ENCODE measurements around the gene C4BPB.

C4BPB gene

DNA sequence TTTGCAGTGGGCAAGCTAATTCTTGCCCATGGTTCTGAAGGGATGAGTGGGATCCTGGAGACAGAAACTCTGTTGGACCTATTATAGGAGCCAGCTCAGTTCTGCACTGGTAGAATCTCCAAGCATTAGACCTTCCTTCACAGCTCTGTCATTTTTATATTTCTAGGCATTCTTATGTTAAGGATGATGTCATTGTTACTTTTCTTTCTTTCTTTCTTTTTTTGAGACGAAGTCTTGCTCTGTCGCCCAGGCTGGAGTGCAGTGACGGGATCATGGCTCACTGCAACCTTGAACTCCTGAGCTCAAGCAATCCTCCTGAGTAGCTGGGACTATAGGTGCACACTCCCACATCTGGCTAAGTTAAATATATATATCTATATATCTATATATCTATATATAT is 28.1 kb upstream of the C4BPB start:
- TF ChIP-seq CEBPB (IDR thresholded peaks at IDR 0.05) (no peak), FOXM1 (IDR thresholded peaks at IDR 0.05; ENCODE audit: borderline replicate concordance, low read depth) (no peak)

DNA sequence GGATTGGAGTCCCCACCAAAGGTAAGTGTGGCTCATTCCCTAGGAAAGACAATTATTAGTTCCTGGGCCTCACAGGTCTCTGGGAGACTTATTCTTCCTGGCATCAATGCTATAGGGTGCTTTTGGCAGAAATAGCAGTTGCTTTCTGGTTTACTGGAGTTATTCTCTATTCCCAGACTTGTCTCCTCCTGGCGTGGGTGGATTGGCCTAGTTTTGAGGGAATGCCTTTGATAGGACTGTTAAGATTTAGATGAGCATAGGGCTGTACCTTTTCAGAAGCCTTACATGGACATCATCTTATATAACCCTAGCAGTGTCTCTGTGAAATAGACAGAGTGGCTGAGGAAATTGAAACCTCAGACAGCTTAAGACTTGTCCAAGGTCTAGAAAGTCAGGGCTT is 26.6 kb upstream of the C4BPB start:
- TF ChIP-seq, protein P1, sequence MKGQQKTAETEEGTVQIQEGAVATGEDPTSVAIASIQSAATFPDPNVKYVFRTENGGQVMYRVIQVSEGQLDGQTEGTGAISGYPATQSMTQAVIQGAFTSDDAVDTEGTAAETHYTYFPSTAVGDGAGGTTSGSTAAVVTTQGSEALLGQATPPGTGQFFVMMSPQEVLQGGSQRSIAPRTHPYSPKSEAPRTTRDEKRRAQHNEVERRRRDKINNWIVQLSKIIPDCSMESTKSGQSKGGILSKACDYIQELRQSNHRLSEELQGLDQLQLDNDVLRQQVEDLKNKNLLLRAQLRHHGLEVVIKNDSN (IDR thresholded peaks at IDR 0.05) = no peak
- TF ChIP-seq TEAD4 (IDR thresholded peaks at IDR 0.05) (no peak), YY1 (IDR thresholded peaks at IDR 0.05; ENCODE audit: low read depth) (no peak), NFIC (IDR thresholded peaks at IDR 0.05) (no peak), FOXM1 (IDR thresholded peaks at IDR 0.05; ENCODE audit: borderline replicate concordance, low read depth) (no peak), RAD21 (IDR thresholded peaks at IDR 0.05; ENCODE audit: low read depth) (no peak), TCF12 (IDR thresholded peaks at IDR 0.05; ENCODE audit: low read depth) (no peak), EP300 (IDR thresholded peaks at IDR 0.05; ENCODE audit: borderline replicate concordance) (no peak), CREB1 (IDR thresholded peaks at IDR 0.05; ENCODE audit: low read depth) (no peak), ZBTB7A (IDR thresholded peaks at IDR 0.05; ENCODE audit: low read depth) (no peak), EGR1 (IDR thresholded peaks at IDR 0.05) (no peak)
- TF ChIP-seq, protein P2, sequence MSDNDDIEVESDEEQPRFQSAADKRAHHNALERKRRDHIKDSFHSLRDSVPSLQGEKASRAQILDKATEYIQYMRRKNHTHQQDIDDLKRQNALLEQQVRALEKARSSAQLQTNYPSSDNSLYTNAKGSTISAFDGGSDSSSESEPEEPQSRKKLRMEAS (IDR thresholded peaks at IDR 0.05) = no peak
- TF ChIP-seq, protein P3, sequence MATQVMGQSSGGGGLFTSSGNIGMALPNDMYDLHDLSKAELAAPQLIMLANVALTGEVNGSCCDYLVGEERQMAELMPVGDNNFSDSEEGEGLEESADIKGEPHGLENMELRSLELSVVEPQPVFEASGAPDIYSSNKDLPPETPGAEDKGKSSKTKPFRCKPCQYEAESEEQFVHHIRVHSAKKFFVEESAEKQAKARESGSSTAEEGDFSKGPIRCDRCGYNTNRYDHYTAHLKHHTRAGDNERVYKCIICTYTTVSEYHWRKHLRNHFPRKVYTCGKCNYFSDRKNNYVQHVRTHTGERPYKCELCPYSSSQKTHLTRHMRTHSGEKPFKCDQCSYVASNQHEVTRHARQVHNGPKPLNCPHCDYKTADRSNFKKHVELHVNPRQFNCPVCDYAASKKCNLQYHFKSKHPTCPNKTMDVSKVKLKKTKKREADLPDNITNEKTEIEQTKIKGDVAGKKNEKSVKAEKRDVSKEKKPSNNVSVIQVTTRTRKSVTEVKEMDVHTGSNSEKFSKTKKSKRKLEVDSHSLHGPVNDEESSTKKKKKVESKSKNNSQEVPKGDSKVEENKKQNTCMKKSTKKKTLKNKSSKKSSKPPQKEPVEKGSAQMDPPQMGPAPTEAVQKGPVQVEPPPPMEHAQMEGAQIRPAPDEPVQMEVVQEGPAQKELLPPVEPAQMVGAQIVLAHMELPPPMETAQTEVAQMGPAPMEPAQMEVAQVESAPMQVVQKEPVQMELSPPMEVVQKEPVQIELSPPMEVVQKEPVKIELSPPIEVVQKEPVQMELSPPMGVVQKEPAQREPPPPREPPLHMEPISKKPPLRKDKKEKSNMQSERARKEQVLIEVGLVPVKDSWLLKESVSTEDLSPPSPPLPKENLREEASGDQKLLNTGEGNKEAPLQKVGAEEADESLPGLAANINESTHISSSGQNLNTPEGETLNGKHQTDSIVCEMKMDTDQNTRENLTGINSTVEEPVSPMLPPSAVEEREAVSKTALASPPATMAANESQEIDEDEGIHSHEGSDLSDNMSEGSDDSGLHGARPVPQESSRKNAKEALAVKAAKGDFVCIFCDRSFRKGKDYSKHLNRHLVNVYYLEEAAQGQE (IDR thresholded peaks at IDR 0.05; ENCODE audit: low read depth) = no peak

DNA sequence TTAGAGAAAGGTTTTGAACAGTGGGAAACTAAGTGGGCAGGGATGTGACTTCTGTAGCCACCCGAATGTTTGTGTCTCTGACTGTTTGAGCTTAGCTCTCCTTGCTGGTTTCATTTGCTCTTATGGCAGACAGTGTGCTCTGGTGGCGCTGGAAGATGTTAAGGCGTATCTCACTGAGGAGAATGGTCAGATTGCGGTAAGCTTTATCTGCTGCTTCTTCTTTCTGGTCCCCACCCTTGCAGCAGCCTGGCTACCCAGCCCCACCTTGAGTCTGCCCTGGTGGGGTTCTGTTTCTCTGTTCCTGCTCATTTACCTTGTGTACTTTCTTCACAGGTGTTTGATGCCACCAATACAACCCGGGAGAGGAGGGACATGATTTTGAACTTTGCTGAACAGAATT is 25.6 kb upstream of the C4BPB start:
- TF ChIP-seq, protein P1 (IDR thresholded peaks at IDR 0.05) = no peak
- TF ChIP-seq, protein P2 (IDR thresholded peaks at IDR 0.05) = no peak
- TF ChIP-seq CREB1 (IDR thresholded peaks at IDR 0.05; ENCODE audit: low read depth) (no peak), TEAD4 (IDR thresholded peaks at IDR 0.05) (no peak), RAD21 (IDR thresholded peaks at IDR 0.05; ENCODE audit: low read depth) (no peak), CEBPB (IDR thresholded peaks at IDR 0.05) (no peak), EP300 (IDR thresholded peaks at IDR 0.05; ENCODE audit: borderline replicate concordance) (no peak), TCF12 (IDR thresholded peaks at IDR 0.05; ENCODE audit: low read depth) (no peak), ZBTB7A (IDR thresholded peaks at IDR 0.05; ENCODE audit: low read depth) (no peak), YY1 (IDR thresholded peaks at IDR 0.05; ENCODE audit: low read depth) (no peak), NFIC (IDR thresholded peaks at IDR 0.05) (no peak), EGR1 (IDR thresholded peaks at IDR 0.05) (no peak), TAF1 (IDR thresholded peaks at IDR 0.05; ENCODE audit: low read depth) (no peak), FOXM1 (IDR thresholded peaks at IDR 0.05; ENCODE audit: borderline replicate concordance, low read depth) (no peak)
- TF ChIP-seq, protein P3 (IDR thresholded peaks at IDR 0.05; ENCODE audit: low read depth) = no peak

DNA sequence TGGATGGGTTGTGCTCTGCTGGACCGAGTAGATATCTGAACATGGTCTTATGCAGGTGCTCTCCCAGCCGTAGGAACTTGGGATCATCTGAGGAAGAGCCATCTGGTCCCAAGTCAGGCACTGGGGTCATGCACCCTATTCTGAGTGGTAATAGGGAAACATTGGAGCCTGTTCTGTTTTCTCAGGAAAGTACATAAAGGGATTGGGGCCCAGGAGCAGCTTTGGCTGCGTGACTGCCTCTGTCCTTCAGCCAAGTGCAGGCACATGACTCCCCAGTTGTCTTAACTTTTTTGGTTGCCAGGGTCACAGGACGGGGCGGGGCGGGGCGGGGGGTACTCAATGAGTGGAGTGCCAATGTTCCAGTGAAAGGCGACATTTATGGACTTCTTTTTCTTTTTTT is 24.1 kb upstream of the C4BPB start:
- no peak for TF ChIP-seq ZBTB7A (IDR thresholded peaks at IDR 0.05; ENCODE audit: low read depth)
- no peak for TF ChIP-seq CREB1 (IDR thresholded peaks at IDR 0.05; ENCODE audit: low read depth)
- TF ChIP-seq, protein P2 (IDR thresholded peaks at IDR 0.05) = no peak
- TF ChIP-seq EGR1 (IDR thresholded peaks at IDR 0.05) = no peak

DNA sequence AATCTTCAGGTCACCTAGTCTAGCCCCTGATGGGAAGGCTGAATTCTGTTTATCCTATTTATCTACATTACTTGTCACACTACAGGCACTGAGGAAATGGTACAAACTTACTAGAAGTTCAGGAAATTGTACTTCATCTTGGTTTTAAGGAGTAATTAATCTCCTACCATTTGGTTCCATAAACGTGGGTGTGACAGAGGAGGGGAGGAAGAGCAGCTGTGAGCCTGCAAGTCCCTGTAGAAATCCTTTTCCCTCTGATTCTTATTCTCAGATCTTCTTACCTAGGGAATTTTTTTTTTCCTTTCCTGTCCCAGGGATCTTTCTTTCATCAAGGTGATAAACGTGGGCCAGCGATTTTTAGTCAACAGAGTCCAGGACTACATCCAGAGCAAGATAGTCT is 21.5 kb upstream of the C4BPB start:
- TF ChIP-seq, protein P2 (IDR thresholded peaks at IDR 0.05) = no peak
- TF ChIP-seq, protein P3 (IDR thresholded peaks at IDR 0.05; ENCODE audit: low read depth) = no peak
- TF ChIP-seq FOXM1 (IDR thresholded peaks at IDR 0.05; ENCODE audit: borderline replicate concordance, low read depth) (no peak), ZBTB7A (IDR thresholded peaks at IDR 0.05; ENCODE audit: low read depth) (no peak), TCF12 (IDR thresholded peaks at IDR 0.05; ENCODE audit: low read depth) (no peak), CREB1 (IDR thresholded peaks at IDR 0.05; ENCODE audit: low read depth) (no peak), TAF1 (IDR thresholded peaks at IDR 0.05; ENCODE audit: low read depth) (no peak), NFIC (IDR thresholded peaks at IDR 0.05) (no peak), CEBPB (IDR thresholded peaks at IDR 0.05) (no peak), EGR1 (IDR thresholded peaks at IDR 0.05) (no peak), YY1 (IDR thresholded peaks at IDR 0.05; ENCODE audit: low read depth) (no peak), TEAD4 (IDR thresholded peaks at IDR 0.05) (no peak), RAD21 (IDR thresholded peaks at IDR 0.05; ENCODE audit: low read depth) (no peak), EP300 (IDR thresholded peaks at IDR 0.05; ENCODE audit: borderline replicate concordance) (no peak)
- TF ChIP-seq, protein P1 (IDR thresholded peaks at IDR 0.05) = no peak
